MCF 10A (cell line): ENCODE measurements around the gene RPP30. TPM values are rescaled to one million over a fixed set of nuclear protein-coding genes. Genes with fewer than 3 reads are reported as not detected.

Experiments used
- BruUV-seq: library from RNA; stranded (reverse); fragments of 400-500 nt; replicated peaks from 2 replicates; lab custom pipeline; 2021; lab: Mats Ljungman, UMichigan
- CTCF ChIA-PET: fragments of 300-600 bp; sonication (Branson Sonifier 250); formaldehyde crosslinking; extraction: SDS; loops from one replicate; lab custom pipeline; 2021; ENCODE audit warnings: antibody characterized with exemption, inconsistent platforms; lab: Yijun Ruan, JAX
- POLR2A ChIA-PET: fragments of 300-600, 350-650 bp; sonication (Branson Sonifier 250); formaldehyde crosslinking; extraction: SDS; loops from one replicate; lab custom pipeline; 2020; ENCODE audit warnings: antibody characterized with exemption, inconsistent platforms; lab: Yijun Ruan, JAX
- DNase-seq: peaks from one replicate; pipeline ENCODE4 v3.0.0-alpha.2; 2018; ENCODE audit not compliant: unreplicated experiment
- H3K27ac Mint-ChIP-seq: one replicate; pipeline ENCODE4 v1.8.0; 2022; ENCODE audit warnings: mild to moderate bottlenecking, low read depth, mixed read lengths; ENCODE audit not compliant: unreplicated experiment
- H3K27me3 Mint-ChIP-seq: one replicate; pipeline ENCODE4 v1.8.0; 2022; ENCODE audit warnings: mixed read lengths; ENCODE audit not compliant: insufficient read depth, unreplicated experiment
- H3K36me3 Mint-ChIP-seq: one replicate; pipeline ENCODE4 v1.8.0; 2022; ENCODE audit warnings: mild to moderate bottlenecking, moderate library complexity, mixed read lengths; ENCODE audit not compliant: insufficient read depth, unreplicated experiment
- H3K4me1 Mint-ChIP-seq: one replicate; pipeline ENCODE4 v1.8.0; 2022; ENCODE audit warnings: mixed read lengths; ENCODE audit not compliant: insufficient read depth, unreplicated experiment
- H3K4me3 Mint-ChIP-seq: one replicate; pipeline ENCODE4 v1.8.0; 2022; ENCODE audit warnings: mild to moderate bottlenecking, moderate library complexity, mixed read lengths; ENCODE audit not compliant: unreplicated experiment
- H3K9me3 Mint-ChIP-seq: one replicate; pipeline ENCODE4 v1.8.0; 2022; ENCODE audit warnings: mixed read lengths; ENCODE audit not compliant: unreplicated experiment
- CTCF ChIP-seq: fragments of 200-600 bp; IDR thresholded peaks from one replicate; pipeline ENCODE4 v1.8.0; 2022; ENCODE audit warnings: antibody characterized with exemption, mild to moderate bottlenecking; ENCODE audit not compliant: unreplicated experiment
- intact Hi-C: fragments of 100-400 bp; cut with micrococcal nuclease; formaldehyde crosslinking; loops from 2 replicates; pipeline ENCODE4 v1.14.1; 2022
- total RNA-seq: library from RNA; stranded (reverse); gene quantifications from 2 replicates; pipeline ENCODE4 v1.2.3, GENCODE V29; 2022

Gene RPP30
- total RNA-seq, 1 experiment from 2014 or later = 41.8 TPM

DNA sequence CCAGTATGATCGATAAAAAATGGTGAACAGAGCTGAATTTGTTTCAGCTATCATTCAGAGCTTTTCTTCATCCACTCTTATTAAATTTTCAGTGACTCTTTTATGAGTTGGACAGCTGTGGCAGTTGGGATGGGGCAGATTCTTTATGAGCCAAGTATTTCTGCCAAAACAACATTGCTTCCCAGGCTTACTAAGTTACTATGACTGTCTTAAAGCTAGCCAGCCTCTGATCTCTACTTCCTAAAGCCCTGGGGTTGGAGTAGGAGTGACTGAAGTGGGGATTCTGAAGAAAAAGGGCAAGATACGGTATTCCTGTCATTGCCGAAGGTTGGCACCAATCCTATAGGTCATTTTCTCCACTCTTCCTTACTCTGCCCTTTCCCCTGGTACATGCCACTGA, 12.7 kb downstream of the RPP30 start:
- H3K4me1 Mint-ChIP-seq = no peaks in the 10 kb centered on the region
- BruUV-seq = no TSS peak
- no peaks in the 10 kb centered on the region for H3K9me3 Mint-ChIP-seq
- intact Hi-C loops = no loop called here
- H3K4me3 Mint-ChIP-seq = no peak overlapping the region
- H3K27me3 Mint-ChIP-seq = no peaks in the 10 kb centered on the region
- peak overlapping the region; percentile 42 for H3K27ac Mint-ChIP-seq
- ChIA-PET CTCF (interaction anchor here (0.5 to 1.9 kb wide), 2 partner anchors 27 to 1453 kb away, joined by 3 to 10 read pairs; no protein-coding TSS in a partner anchor), POLR2A (interaction anchor here (0.5 to 1.6 kb wide), 2 partner anchors 9 to 11 kb away, joined by 3 to 9 read pairs; no protein-coding TSS in a partner anchor)
- no peak for TF ChIP-seq CTCF
- DNase-seq = no peak
- peaks cover 73% of the 10 kb centered on the region for H3K36me3 Mint-ChIP-seq

- no peaks in the 10 kb centered on the region for H3K9me3 Mint-ChIP-seq
- H3K27ac Mint-ChIP-seq = peak overlapping the region; percentile 42
- no peak for TF ChIP-seq CTCF
- intact Hi-C loops = no loop called here
- CTCF ChIA-PET = interaction anchor here (1.9 kb wide), 1 partner anchor 26 kb away, joined by 10 read pairs; no protein-coding TSS in a partner anchor
- no peak overlapping the region for H3K4me3 Mint-ChIP-seq
- POLR2A ChIA-PET = no interaction called here
- BruUV-seq = no TSS peak
- DNase-seq = peak; percentile 22
- no peaks in the 10 kb centered on the region for H3K4me1 Mint-ChIP-seq
- H3K27me3 Mint-ChIP-seq = no peaks in the 10 kb centered on the region
- peaks cover 81% of the 10 kb centered on the region for H3K36me3 Mint-ChIP-seq
Observed at GRCh38 chr10:90885176-90885575, 13.4 kb downstream of the RPP30 start.

DNA sequence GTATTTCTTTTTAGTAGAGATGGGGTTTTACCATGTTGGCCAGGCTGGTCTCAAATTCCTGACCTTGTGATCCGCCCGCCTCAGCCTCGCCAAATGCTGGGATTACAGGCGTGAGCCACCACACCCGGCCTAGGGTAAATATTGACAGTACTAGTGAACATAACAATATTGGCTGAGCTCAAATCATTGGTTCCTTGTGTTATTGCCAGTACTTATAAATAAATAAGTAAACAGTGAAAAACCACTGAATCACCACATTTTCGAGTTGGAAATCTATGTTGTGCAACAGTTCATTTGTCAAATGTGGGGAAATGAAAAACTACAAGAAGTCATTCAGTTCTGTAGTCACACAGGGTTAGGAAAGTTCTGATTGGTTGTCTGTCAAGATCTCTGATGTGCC, 15.8 kb downstream of the RPP30 start:
- TF ChIP-seq CTCF = no peak
- BruUV-seq = no TSS peak
- ChIA-PET POLR2A (interaction anchor here (0.6 to 1.4 kb wide), 2 partner anchors 11 to 16 kb away, joined by 3 read pairs; partner anchors contain the start of gene RPP30), CTCF (interaction anchor here (0.6 to 2.0 kb wide), 3 partner anchors 8 to 22 kb away, joined by 3 to 12 read pairs (median 4); no protein-coding TSS in a partner anchor)
- H3K9me3 Mint-ChIP-seq = no peaks in the 10 kb centered on the region
- no peak overlapping the region for H3K27ac Mint-ChIP-seq
- peak; percentile 13 for DNase-seq
- intact Hi-C loops = no loop called here
- peaks cover 92% of the 10 kb centered on the region for H3K36me3 Mint-ChIP-seq
- no peaks in the 10 kb centered on the region for H3K27me3 Mint-ChIP-seq
- H3K4me3 Mint-ChIP-seq = no peak overlapping the region
- no peaks in the 10 kb centered on the region for H3K4me1 Mint-ChIP-seq

DNA sequence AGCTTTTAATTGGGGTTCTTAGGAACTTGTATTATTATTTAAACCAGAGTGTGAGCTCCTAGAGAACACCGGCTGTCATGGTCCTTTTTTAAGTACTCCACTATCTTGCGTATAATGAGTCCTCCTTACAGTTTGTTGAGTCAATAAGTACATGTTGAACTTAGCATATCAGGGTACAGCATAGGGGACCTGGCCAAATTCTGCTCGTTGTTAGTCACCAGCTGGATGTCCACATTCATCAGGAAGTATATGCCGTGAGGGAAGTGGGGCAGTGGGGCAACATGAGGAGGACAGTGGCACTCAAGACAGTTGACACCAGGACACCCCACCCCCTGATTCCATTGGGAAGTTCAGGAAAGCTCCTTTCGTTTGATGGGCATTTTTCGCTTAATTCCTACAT, 16.6 kb downstream of the RPP30 start:
- Mint-ChIP-seq H3K27ac (no peak overlapping the region), H3K4me3 (no peak overlapping the region), H3K9me3 (no peaks in the 10 kb centered on the region), H3K36me3 (peaks cover 88% of the 10 kb centered on the region), H3K4me1 (no peaks in the 10 kb centered on the region), H3K27me3 (no peaks in the 10 kb centered on the region)
- ChIA-PET POLR2A (interaction anchor here (1.4 kb wide), 1 partner anchor 17 kb away, joined by 3 read pairs; the partner anchor contains the start of gene RPP30), CTCF (interaction anchor here (1.3 to 2.0 kb wide), 2 partner anchors 9 to 23 kb away, joined by 4 to 12 read pairs; no protein-coding TSS in a partner anchor)
- DNase-seq = no peak
- no TSS peak for BruUV-seq
- intact Hi-C loops = no loop called here
- TF ChIP-seq CTCF = no peak
